Tibial nerve (tissue), 4 donors: ENCODE measurements around the gene CAT. TPM values are rescaled to one million over a fixed set of nuclear protein-coding genes. Genes with fewer than 3 reads are reported as not detected.

Experiments
- DNase-seq, 2 donors: peaks; one replicate each; pipeline ENCODE4 v3.0.0-alpha.2; 2019; ENCODE audit warnings: low spot score in 2 of 2
- H3K27ac ChIP-seq, 4 donors: fragments of 200-600 bp; sonication (generic) in 3 of 4; one replicate each; pipeline ENCODE4 v1.5.1; 2017 to 2019; ENCODE audit warnings: mild to moderate bottlenecking in 1 of 4
- H3K27me3 ChIP-seq, 2 donors: fragments of 200-600 bp; sonication (generic) in 1 of 2; one replicate each; pipeline versions ENCODE4 v1.5.1 to v1.6.0; 2017 to 2019
- H3K36me3 ChIP-seq, 3 donors: fragments of 200-600 bp; sonication (generic); one replicate each; pipeline ENCODE4 v1.5.1; 2018 to 2019
- H3K4me1 ChIP-seq, 4 donors: fragments of 200-600 bp; sonication (generic) in 3 of 4; one replicate each; pipeline ENCODE4 v1.5.1; 2017 to 2019
- H3K4me3 ChIP-seq, 4 donors: fragments of 200-600 bp; sonication (generic) in 3 of 4; one replicate each; pipeline ENCODE4 v1.5.1; 2017 to 2019; ENCODE audit warnings: mild to moderate bottlenecking in 1 of 4, moderate library complexity in 1 of 4
- H3K9me3 ChIP-seq, 4 donors: fragments of 200-600 bp; sonication (generic) in 3 of 4; one replicate each; pipeline ENCODE4 v1.5.1; 2017 to 2019
- EP300 ChIP-seq, 2 donors: sonication (generic); formaldehyde crosslinking; IDR thresholded peaks; one replicate each; pipeline ENCODE4 v1.6.1; 2017; ENCODE audit warnings: antibody characterized with exemption in 2 of 2, mild to moderate bottlenecking in 1 of 2
- POLR2A ChIP-seq, 2 donors: fragments of 450-650 bp; IDR thresholded peaks; one replicate each; pipeline ENCODE4 v1.6.1; 2017; ENCODE audit warnings: antibody characterized with exemption in 2 of 2, mild to moderate bottlenecking in 2 of 2, moderate library complexity in 2 of 2
- WGBS, 2 donors: methylation state at CpG; one replicate each; pipeline ENCODE4 v1.1.5; 2018; 5-methylcytosine and 5-hydroxymethylcytosine counted together
- total RNA-seq, 4 donors: library from RNA; depleted of rRNA; stranded (reverse); fragments of >200 nt; gene quantifications; one replicate each; pipeline ENCODE4 v1.1.0, GENCODE V29; 2016
- TF ChIP-seq, protein P1 (sequence below), 5 experiments: fragments of 200-600 bp in 3 of 5; fragments of 450-650 bp in 2 of 5; sonication (generic) in 3 of 5; IDR thresholded peaks; one replicate each; pipeline ENCODE4 v1.5.1; 2016 to 2019; ENCODE audit warnings: antibody characterized with exemption in 5 of 5, mild to moderate bottlenecking in 3 of 5, moderate library complexity in 2 of 5

The CAT gene
- total RNA-seq, 4 donors from 2014 or later = 101 to 230 (median 147) TPM

GRCh38 chr11:34476849-34477248 is 38.1 kb downstream of the CAT start:
- H3K27ac ChIP-seq = no peak overlapping the region

GRCh38 chr11:34478845-34479663 is 40.3 kb downstream of the CAT start:
- WGBS, 2 donors = 71 to 75% methylated on average over 8 of the region's 8 CpGs

More at GRCh38 chr11:34476849-34477248, 38.1 kb downstream of the CAT start:
- peaks cover 0 to 26% (median 9%) of the 10 kb centered on the region in 3 donors for H3K36me3 ChIP-seq
- no peak for DNase-seq
- no peak overlapping the region for H3K4me3 ChIP-seq
- H3K27me3 ChIP-seq = no peaks in the 10 kb centered on the region
- H3K9me3 ChIP-seq = no peaks in the 10 kb centered on the region
- TF ChIP-seq POLR2A (IDR thresholded peaks at IDR 0.05) (no peak), EP300 (IDR thresholded peaks at IDR 0.05) (no peak)
- TF ChIP-seq, protein P1, sequence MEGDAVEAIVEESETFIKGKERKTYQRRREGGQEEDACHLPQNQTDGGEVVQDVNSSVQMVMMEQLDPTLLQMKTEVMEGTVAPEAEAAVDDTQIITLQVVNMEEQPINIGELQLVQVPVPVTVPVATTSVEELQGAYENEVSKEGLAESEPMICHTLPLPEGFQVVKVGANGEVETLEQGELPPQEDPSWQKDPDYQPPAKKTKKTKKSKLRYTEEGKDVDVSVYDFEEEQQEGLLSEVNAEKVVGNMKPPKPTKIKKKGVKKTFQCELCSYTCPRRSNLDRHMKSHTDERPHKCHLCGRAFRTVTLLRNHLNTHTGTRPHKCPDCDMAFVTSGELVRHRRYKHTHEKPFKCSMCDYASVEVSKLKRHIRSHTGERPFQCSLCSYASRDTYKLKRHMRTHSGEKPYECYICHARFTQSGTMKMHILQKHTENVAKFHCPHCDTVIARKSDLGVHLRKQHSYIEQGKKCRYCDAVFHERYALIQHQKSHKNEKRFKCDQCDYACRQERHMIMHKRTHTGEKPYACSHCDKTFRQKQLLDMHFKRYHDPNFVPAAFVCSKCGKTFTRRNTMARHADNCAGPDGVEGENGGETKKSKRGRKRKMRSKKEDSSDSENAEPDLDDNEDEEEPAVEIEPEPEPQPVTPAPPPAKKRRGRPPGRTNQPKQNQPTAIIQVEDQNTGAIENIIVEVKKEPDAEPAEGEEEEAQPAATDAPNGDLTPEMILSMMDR (IDR thresholded peaks at IDR 0.05) = no peak
- 93 to 95% methylated on average over 4 of the region's 4 CpGs for WGBS, 2 donors
- H3K4me1 ChIP-seq = peaks cover 0 to 3% (median 0%) of the 10 kb centered on the region in 4 donors

DNA sequence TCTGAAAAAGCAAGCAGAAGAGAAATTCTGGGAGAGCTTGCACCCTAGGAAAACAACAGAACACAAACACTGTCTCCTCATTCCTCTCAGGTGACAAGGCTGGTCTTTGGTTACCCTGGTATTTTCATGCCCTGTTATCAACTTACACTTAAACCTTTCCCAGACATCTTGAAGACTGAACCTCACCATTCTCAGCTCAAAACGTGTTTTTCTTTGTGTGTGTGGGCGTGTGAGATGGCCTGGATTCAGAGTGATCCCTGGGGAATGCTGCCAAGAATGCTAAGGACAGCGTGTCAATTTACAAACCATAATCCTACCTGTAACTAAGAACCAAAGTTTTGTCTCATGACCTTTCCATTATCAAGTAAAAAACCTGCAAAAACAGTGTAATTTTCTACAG is 41.6 kb downstream of the CAT start:
- 27 to 35% methylated on average over 3 of the region's 3 CpGs for WGBS, 2 donors
- no peak for TF ChIP-seq EP300 (IDR thresholded peaks at IDR 0.05)
- TF ChIP-seq, protein P1 (IDR thresholded peaks at IDR 0.05) = no peak
- no peak for TF ChIP-seq POLR2A (IDR thresholded peaks at IDR 0.05)
- Histone ChIP-seq H3K4me1 (peaks cover 0 to 3% (median 0%) of the 10 kb centered on the region in 4 donors), H3K4me3 (no peak overlapping the region), H3K27ac (no peak overlapping the region), H3K27me3 (no peaks in the 10 kb centered on the region), H3K36me3 (no peaks in the 10 kb centered on the region), H3K9me3 (no peaks in the 10 kb centered on the region)
- no peak for DNase-seq

More at GRCh38 chr11:34478845-34479663, 40.3 kb downstream of the CAT start:
- no peaks in the 10 kb centered on the region for H3K9me3 ChIP-seq
- no peak for DNase-seq
- TF ChIP-seq, protein P1 (IDR thresholded peaks at IDR 0.05) = no peak
- no peak for TF ChIP-seq POLR2A (IDR thresholded peaks at IDR 0.05)
- TF ChIP-seq EP300 (IDR thresholded peaks at IDR 0.05) = no peak
- no peak overlapping the region for H3K27ac ChIP-seq
- peaks cover 0 to 3% (median 0%) of the 10 kb centered on the region in 4 donors for H3K4me1 ChIP-seq
- no peaks in the 10 kb centered on the region for H3K27me3 ChIP-seq
- no peak overlapping the region for H3K4me3 ChIP-seq
- H3K36me3 ChIP-seq = peaks cover 0 to 4% (median 0%) of the 10 kb centered on the region in 3 donors

DNA sequence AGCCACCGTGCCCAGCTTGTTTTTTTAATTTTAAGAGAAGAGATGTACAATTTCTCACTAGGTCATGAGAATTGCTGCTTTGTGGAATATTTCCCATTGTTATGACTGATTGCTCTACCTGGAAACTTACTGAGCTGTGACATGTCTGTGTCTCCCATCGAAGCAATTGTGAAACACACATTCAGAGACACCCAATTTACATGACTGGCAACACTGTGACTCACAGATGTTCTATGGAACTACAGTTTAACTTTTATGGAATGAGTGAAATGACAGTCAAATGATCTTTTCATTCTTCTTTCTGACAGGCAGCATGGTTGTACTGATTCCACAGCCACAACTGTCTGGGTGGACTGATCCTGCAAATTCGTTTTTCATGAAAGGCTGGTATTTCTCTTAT is 42.6 kb downstream of the CAT start:
- WGBS, 2 donors = 70 to 72% methylated on average over 3 of the region's 3 CpGs
- TF ChIP-seq EP300 (IDR thresholded peaks at IDR 0.05) (no peak), POLR2A (IDR thresholded peaks at IDR 0.05) (no peak)
- TF ChIP-seq, protein P1 (IDR thresholded peaks at IDR 0.05) = no peak
- H3K27me3 ChIP-seq = no peaks in the 10 kb centered on the region
- H3K36me3 ChIP-seq = no peaks in the 10 kb centered on the region
- no peak overlapping the region for H3K4me3 ChIP-seq
- H3K4me1 ChIP-seq = no peaks in the 10 kb centered on the region
- H3K9me3 ChIP-seq = no peaks in the 10 kb centered on the region
- DNase-seq = no peak
- H3K27ac ChIP-seq = no peak overlapping the region

- H3K4me1 ChIP-seq = no peaks in the 10 kb centered on the region
- TF ChIP-seq, protein P1 (IDR thresholded peaks at IDR 0.05) = no peak
- no peak for TF ChIP-seq POLR2A (IDR thresholded peaks at IDR 0.05)
- no peak for TF ChIP-seq EP300 (IDR thresholded peaks at IDR 0.05)
- H3K4me3 ChIP-seq = no peak overlapping the region
- no peak for DNase-seq
- WGBS, 2 donors = 81 to 90% methylated on average over 9 of the region's 9 CpGs
- no peaks in the 10 kb centered on the region for H3K9me3 ChIP-seq
- no peak overlapping the region for H3K27ac ChIP-seq
- no peaks in the 10 kb centered on the region for H3K36me3 ChIP-seq
- H3K27me3 ChIP-seq = no peaks in the 10 kb centered on the region
Measured at GRCh38 chr11:34483106-34483874, 44.6 kb downstream of the CAT start.
